ENCODE results near the gene PHKG1. TPM values are rescaled to one million over a fixed set of nuclear protein-coding genes. Genes with fewer than 3 reads are reported as not detected.
A peak's percentile ranks its signal among the peaks of the same experiment; 100 is the strongest.
"Not testable (repeated sequence)": the region's sequence is repeated elsewhere in the genome, so short reads cannot be mapped to it uniquely, and the experiment has no call there.

PHKG1 gene
- total and polyA plus RNA-seq, 4 donors = 2.9 to 20.5 (median 6.9) TPM

DNA sequence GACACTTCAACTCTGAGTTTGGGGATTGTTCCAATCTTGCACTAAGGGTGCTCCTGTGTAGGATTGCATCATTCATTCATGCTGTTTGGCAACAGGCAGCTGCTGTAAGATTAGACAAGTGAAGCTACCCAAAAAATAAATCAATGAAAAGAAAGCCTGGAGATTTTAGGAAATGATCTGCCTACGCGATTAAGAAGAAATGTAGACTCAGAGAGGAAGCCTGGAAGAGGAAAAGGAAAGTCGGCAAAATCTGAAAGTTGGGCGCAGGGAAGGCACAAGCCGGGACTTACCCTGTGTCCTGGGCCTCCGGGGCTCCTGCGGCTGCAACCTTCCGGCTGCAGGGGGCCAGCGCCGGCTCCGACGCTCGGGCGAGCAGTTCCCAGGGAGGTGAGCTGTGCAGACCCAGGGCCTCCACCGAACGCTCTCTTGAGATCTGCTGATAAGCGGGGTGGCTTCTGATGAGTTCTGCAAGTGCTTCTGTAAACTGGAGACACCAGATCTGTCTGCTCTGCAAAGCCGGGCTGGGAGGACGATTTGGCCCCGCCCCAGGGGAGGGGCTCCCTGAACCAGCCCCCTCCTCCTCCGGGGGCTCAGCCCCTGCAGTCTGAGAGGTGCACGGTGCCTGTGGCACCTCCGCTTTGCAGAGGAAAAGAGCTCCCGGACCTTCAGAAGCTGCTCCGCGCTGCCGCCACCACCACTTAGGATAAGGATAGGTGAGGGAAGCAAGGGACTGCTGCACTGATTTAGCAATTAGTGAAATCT, 58.9 kb downstream of the PHKG1 start:
- 0 to 1% methylated on average over 27 of the region's 27 CpGs for WGBS, 2 donors
- peak overlapping the region; percentile 35 to 57 for H3K4me3 ChIP-seq (ENCODE audit: low read length in 2 of 2)
- no peaks in the 10 kb centered on the region for H3K27me3 ChIP-seq (ENCODE audit: control insufficient read depth in 1 of 2, insufficient read depth in 2 of 2, low read length in 1 of 2)
- no peak overlapping the region for H3K27ac ChIP-seq (ENCODE audit: low read depth in 1 of 2, low read length in 2 of 2)
- DNase-seq = peak; percentile 59 to 78
- ATAC-seq (ENCODE audit: low FRiP score) = peak; percentile 77
- no peaks in the 10 kb centered on the region for H3K9me3 ChIP-seq (ENCODE audit: control insufficient read depth, low read length)
- intact Hi-C loops (cut with DNase I) = no loop called here
- no peaks in the 10 kb centered on the region for H3K4me1 ChIP-seq (ENCODE audit: control insufficient read depth in 1 of 2, insufficient read depth in 2 of 2, low read length in 2 of 2)
- no peaks in the 10 kb centered on the region for H3K36me3 ChIP-seq (ENCODE audit: control insufficient read depth in 1 of 2, insufficient read depth in 2 of 2, low read length in 1 of 2)

DNA sequence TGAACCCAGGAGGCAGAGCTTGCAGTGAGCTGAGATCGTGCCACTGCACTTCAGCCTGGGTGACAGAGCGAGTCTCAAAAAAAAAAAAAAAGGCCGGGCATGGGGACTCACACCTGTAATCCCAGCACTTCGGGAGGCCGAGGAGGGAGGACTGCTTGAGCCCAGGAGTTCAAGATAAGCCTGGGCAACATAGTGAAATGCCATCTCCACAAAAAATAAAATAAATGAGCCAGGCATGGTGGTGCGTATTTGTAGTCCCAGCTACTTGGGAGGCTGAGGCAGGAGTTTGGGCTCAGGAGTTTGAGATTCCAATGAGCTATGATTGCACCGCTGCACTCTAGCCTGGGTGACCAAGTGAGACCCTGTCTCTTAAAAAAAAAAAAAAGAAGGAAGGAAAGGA, 60.2 kb downstream of the PHKG1 start:
- H3K4me1 ChIP-seq (ENCODE audit: control insufficient read depth in 1 of 2, insufficient read depth in 2 of 2, low read length in 2 of 2); H3K9me3 ChIP-seq (ENCODE audit: control insufficient read depth, low read length); H3K4me3 ChIP-seq (ENCODE audit: low read length in 2 of 2); intact Hi-C loops (cut with DNase I); ATAC-seq (ENCODE audit: low FRiP score); H3K36me3 ChIP-seq (ENCODE audit: control insufficient read depth in 1 of 2, insufficient read depth in 2 of 2, low read length in 1 of 2); H3K27me3 ChIP-seq (ENCODE audit: control insufficient read depth in 1 of 2, insufficient read depth in 2 of 2, low read length in 1 of 2); H3K27ac ChIP-seq (ENCODE audit: low read depth in 1 of 2, low read length in 2 of 2); DNase-seq: not testable (repeated sequence)
- WGBS, 2 donors = 96 to 97% methylated on average over 4 to 7 of the region's 7 CpGs

DNA sequence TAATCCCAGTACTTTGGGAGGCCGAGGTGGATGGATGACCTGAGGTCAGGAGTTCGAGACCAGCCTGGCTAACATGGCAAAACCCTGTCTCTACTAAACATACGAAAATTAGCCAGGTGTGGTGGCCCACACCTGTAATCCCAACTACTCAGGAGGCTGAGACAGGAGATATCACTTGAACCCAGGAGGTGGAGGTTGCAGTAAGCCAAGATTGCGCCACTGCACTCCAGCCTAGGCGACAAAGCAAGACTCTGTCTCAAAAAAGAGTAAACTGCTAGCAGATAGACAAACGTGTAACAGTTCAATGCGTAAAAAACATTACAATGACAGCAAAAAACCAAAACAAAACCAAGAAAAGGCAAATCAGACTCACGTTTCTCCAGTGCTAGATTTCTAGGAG, 61.2 kb downstream of the PHKG1 start:
- ATAC-seq (ENCODE audit: low FRiP score); H3K9me3 ChIP-seq (ENCODE audit: control insufficient read depth, low read length); H3K27ac ChIP-seq (ENCODE audit: low read depth in 1 of 2, low read length in 2 of 2); H3K4me3 ChIP-seq (ENCODE audit: low read length in 2 of 2); H3K4me1 ChIP-seq (ENCODE audit: control insufficient read depth in 1 of 2, insufficient read depth in 2 of 2, low read length in 2 of 2); H3K27me3 ChIP-seq (ENCODE audit: control insufficient read depth in 1 of 2, insufficient read depth in 2 of 2, low read length in 1 of 2); intact Hi-C loops (cut with DNase I); H3K36me3 ChIP-seq (ENCODE audit: control insufficient read depth in 1 of 2, insufficient read depth in 2 of 2, low read length in 1 of 2); DNase-seq: not testable (repeated sequence)
- WGBS, 2 donors = 84 to 89% methylated on average over 8 of the region's 8 CpGs

DNA sequence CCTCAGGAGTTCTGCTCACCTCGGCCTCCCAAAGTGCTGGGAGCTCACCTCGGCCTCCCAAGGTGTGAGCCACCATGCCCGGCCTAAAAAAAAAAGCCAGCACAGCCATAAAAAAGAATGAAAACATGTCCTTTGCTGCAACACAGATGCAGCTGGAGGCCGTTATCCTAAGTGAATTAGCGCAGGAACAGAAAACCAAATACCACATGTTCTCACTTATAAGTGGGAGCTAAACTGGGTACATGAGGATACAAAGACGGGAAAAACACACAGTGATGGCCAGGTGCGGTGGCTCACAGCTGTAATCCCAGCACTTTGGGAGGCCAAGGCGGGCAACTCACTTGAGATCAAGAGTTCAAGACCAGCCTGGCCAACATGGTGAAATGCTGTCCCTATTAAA, 62.4 kb downstream of the PHKG1 start:
- intact Hi-C loops (cut with DNase I) = no loop called here
- DNase-seq (no peak), ATAC-seq (ENCODE audit: low FRiP score) (no peak)
- Histone ChIP-seq H3K27me3 (ENCODE audit: control insufficient read depth in 1 of 2, insufficient read depth in 2 of 2, low read length in 1 of 2) (no peaks in the 10 kb centered on the region), H3K27ac (ENCODE audit: low read depth in 1 of 2, low read length in 2 of 2) (no peak overlapping the region), H3K4me1 (ENCODE audit: control insufficient read depth in 1 of 2, insufficient read depth in 2 of 2, low read length in 2 of 2) (no peaks in the 10 kb centered on the region), H3K9me3 (ENCODE audit: control insufficient read depth, low read length) (no peaks in the 10 kb centered on the region), H3K36me3 (ENCODE audit: control insufficient read depth in 1 of 2, insufficient read depth in 2 of 2, low read length in 1 of 2) (no peaks in the 10 kb centered on the region), H3K4me3 (ENCODE audit: low read length in 2 of 2) (no peak overlapping the region)
- WGBS, 2 donors = 97% methylated on average over 8 of the region's 8 CpGs

Other genes starting within 250 kb of the PHKG1 start
- not detected for gene SEPTIN14, start 230.2 kb downstream of the PHKG1 start, total RNA-seq
- not detected for gene SEPTIN14, start 230.2 kb downstream of the PHKG1 start, polyA plus RNA-seq
- 1 to 10 TPM; 2.6 to 4.8 TPM for gene ZNF713, start 205.5 kb downstream of the PHKG1 start, total RNA-seq
- gene ZNF713, start 205.5 kb downstream of the PHKG1 start, polyA plus RNA-seq = 1 to 10 TPM; 1.1 to 1.4 TPM
- gene MRPS17, start 141.1 kb downstream of the PHKG1 start, total RNA-seq = 1 to 10 TPM; 8.6 to 9.0 TPM
- gene MRPS17, start 141.1 kb downstream of the PHKG1 start, polyA plus RNA-seq = 1 to 10 TPM; 7.9 to 9.4 TPM
- gene NIPSNAP2, start 128.4 kb downstream of the PHKG1 start, total RNA-seq = 10 to 100 TPM; 40.9 to 47.8 TPM
- 10 to 100 TPM; 34.3 to 53.1 TPM for gene NIPSNAP2, start 128.4 kb downstream of the PHKG1 start, polyA plus RNA-seq
- gene PSPH, start 41.5 kb downstream of the PHKG1 start, total RNA-seq = 1 to 10 TPM; 4.3 to 5.7 TPM
- 1 to 10 TPM; 7.4 TPM for gene PSPH, start 41.5 kb downstream of the PHKG1 start, polyA plus RNA-seq
- 10 to 100 TPM; 80.6 to 82.8 TPM for gene CCT6A, start 41.2 kb downstream of the PHKG1 start, total RNA-seq
- 100 to 1,000 TPM in 1 of 2 donors, 10 to 100 TPM in 1; 88.1 to 115 TPM for gene CCT6A, start 41.2 kb downstream of the PHKG1 start, polyA plus RNA-seq
- gene SUMF2, start 28.7 kb downstream of the PHKG1 start, total RNA-seq = 100 to 1,000 TPM in 1 of 2 donors, 10 to 100 TPM in 1; 95.2 to 118 TPM
- gene SUMF2, start 28.7 kb downstream of the PHKG1 start, polyA plus RNA-seq = 100 to 1,000 TPM in 1 of 2 donors, 10 to 100 TPM in 1; 47.7 to 143 TPM
- gene CHCHD2, start 13.5 kb upstream of the PHKG1 start, total RNA-seq = 100 to 1,000 TPM; 187 to 240 TPM
- 100 to 1,000 TPM; 379 to 492 TPM for gene CHCHD2, start 13.5 kb upstream of the PHKG1 start, polyA plus RNA-seq
- gene NUPR2, start 23.5 kb upstream of the PHKG1 start, total RNA-seq = 1 to 10 TPM in 1 of 2 donors, under 1 TPM in 1; 0.62 to 1.1 TPM
- 1 to 10 TPM; 1.3 to 3.3 TPM for gene NUPR2, start 23.5 kb upstream of the PHKG1 start, polyA plus RNA-seq

Measured in aorta (tissue), 5 donors.